Smooth muscle cell (in vitro differentiated cells): Measurements from ENCODE around the gene TIMMDC1. TPM values are rescaled to one million over a fixed set of nuclear protein-coding genes. Genes with fewer than 3 reads are reported as not detected.

ENCODE experiments used
- DNase-seq: peaks from one replicate; lab custom pipeline; 2025; ENCODE audit not compliant: unreplicated experiment; lab: John Stamatoyannopoulos, UW
- H2AFZ ChIP-seq: fragments of 200-600 bp; sonication (generic); 2 replicates; pipeline ENCODE4 v1.6.0; 2016; ENCODE audit warnings: antibody characterized with exemption, low read depth, mild to moderate bottlenecking
- H3F3A ChIP-seq: fragments of 200-600 bp; sonication (generic); 2 replicates; pipeline ENCODE4 v1.6.0; 2017; ENCODE audit warnings: antibody characterized with exemption, low read depth
- H3K27ac ChIP-seq: fragments of 200-600 bp; sonication (generic); 2 replicates; pipeline ENCODE4 v1.5.1; 2016; ENCODE audit warnings: low read depth, mild to moderate bottlenecking
- H3K27me3 ChIP-seq: fragments of 200-600 bp; sonication (generic); 2 replicates; pipeline ENCODE4 v1.6.1; 2016; ENCODE audit warnings: low read depth, mild to moderate bottlenecking
- H3K36me3 ChIP-seq: fragments of 200-600 bp; sonication (generic); 2 replicates; pipeline ENCODE4 v1.5.1; 2016; ENCODE audit warnings: low read depth
- H3K4me1 ChIP-seq: fragments of 200-600 bp; sonication (generic); 2 replicates; pipeline ENCODE4 v1.5.1; 2016; ENCODE audit warnings: low read depth
- H3K4me2 ChIP-seq: fragments of 200-600 bp; sonication (generic); 2 replicates; pipeline ENCODE4 v1.6.0; 2016; ENCODE audit warnings: mild to moderate bottlenecking
- H3K4me3 ChIP-seq: fragments of 200-600 bp; sonication (generic); 2 replicates; pipeline ENCODE4 v1.5.1; 2016; ENCODE audit warnings: mild to moderate bottlenecking
- H3K79me2 ChIP-seq: fragments of 200-600 bp; sonication (generic); 2 replicates; pipeline ENCODE4 v1.6.0; 2016; ENCODE audit warnings: low read depth, mild to moderate bottlenecking
- H3K9ac ChIP-seq: fragments of 200-600 bp; sonication (generic); 2 replicates; pipeline ENCODE4 v1.6.0; 2016; ENCODE audit warnings: low read depth
- H3K9me3 ChIP-seq: fragments of 200-600 bp; sonication (generic); replicated peaks from 2 replicates; pipeline ENCODE4 v1.5.1; 2016; ENCODE audit warnings: low read depth
- H4K20me1 ChIP-seq: fragments of 200-600 bp; sonication (generic); 2 replicates; pipeline ENCODE4 v1.6.0; 2016; ENCODE audit warnings: low read depth
- CTCF ChIP-seq: fragments of 200-600 bp; sonication (generic); IDR thresholded peaks from 2 replicates; pipeline ENCODE4 v1.5.1; 2017; ENCODE audit warnings: borderline replicate concordance, mild to moderate bottlenecking, antibody characterized with exemption; ENCODE audit not compliant: insufficient read depth, poor library complexity, severe bottlenecking
- WGBS: methylation state at CpG from one replicate; pipeline ENCODE4 v1.1.7; 2016; ENCODE audit warnings: low lambda C conversion rate; 5-methylcytosine and 5-hydroxymethylcytosine counted together
- polyA plus RNA-seq: library from polyadenylated mRNA; unstranded; fragments of >200 nt; fragmentation: Nextera tagmentation; extraction: Ambion mirVana; gene quantifications from 2 replicates; pipeline ENCODE4 v1.2.1, GENCODE V29; 2016
- total RNA-seq: library from RNA; depleted of rRNA; stranded (reverse); fragments of >200 nt; gene quantifications from 2 replicates; pipeline ENCODE4 v1.2.3, GENCODE V29; 2014

The TIMMDC1 gene
- total and polyA plus RNA-seq, 2 experiments from 2014 or later, result 83.8 to 156 TPM

- Histone ChIP-seq H3K9ac (no peak overlapping the region), H3K4me2 (no peak overlapping the region), H3K27me3 (no peaks in the 10 kb centered on the region), H3K4me1 (peaks cover 11% of the 10 kb centered on the region), H3K79me2 (peaks cover 6% of the 10 kb centered on the region), H2AFZ (no peak overlapping the region), H3K27ac (no peak overlapping the region), H3K36me3 (no peaks in the 10 kb centered on the region), H3F3A (peaks cover 4% of the 10 kb centered on the region), H3K4me3 (no peak overlapping the region), H3K9me3 (no peaks in the 10 kb centered on the region), H4K20me1 (no peaks in the 10 kb centered on the region)
- no peak for DNase-seq
- WGBS, result 86% methylated on average over 2 of the region's 2 CpGs
- TF ChIP-seq CTCF, result no peak
Measured at GRCh38 chr3:119494597-119494996, 3.8 kb upstream of the TIMMDC1 start.

DNA sequence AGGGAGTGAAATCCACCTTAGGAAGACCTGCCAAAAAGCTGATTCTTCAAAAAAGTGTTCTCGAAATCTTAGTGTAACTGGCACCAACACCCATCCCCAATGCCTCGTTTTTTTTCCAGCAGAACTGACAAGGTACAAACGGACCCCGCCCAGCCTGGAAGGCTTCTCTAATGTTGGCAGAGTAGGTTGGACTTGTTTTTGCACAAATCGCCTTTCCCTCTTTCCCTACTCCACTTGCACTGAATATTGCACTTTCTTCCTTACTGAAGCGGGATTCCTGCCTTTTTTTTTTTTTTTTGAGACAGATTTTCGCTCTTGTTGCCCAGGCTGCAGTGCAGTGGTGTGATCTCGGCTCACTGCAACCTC is 544 bp upstream of the TIMMDC1 start:
- Histone ChIP-seq H3K27me3 (no peaks in the 10 kb centered on the region), H3K4me1 (peaks cover 22% of the 10 kb centered on the region), H3K4me2 (peak overlapping the region; percentile 90), H3K4me3 (peak overlapping the region; percentile 87), H3K9me3 (no peaks in the 10 kb centered on the region), H3F3A (no peaks in the 10 kb centered on the region), H4K20me1 (peaks cover 4% of the 10 kb centered on the region), H3K36me3 (no peaks in the 10 kb centered on the region), H2AFZ (peak overlapping the region; percentile 74), H3K79me2 (peaks cover 25% of the 10 kb centered on the region), H3K27ac (peak overlapping the region; percentile 80), H3K9ac (peak overlapping the region; percentile 85)
- 4% methylated on average over 8 of the region's 8 CpGs for WGBS
- no peak for TF ChIP-seq CTCF
- DNase-seq, result no peak

- peak overlapping the region; percentile 90 for H3K4me2 ChIP-seq
- H3K4me3 ChIP-seq, result peak overlapping the region; percentile 87
- peak overlapping the region; percentile 85 for H3K9ac ChIP-seq
- H4K20me1 ChIP-seq, result peaks cover 7% of the 10 kb centered on the region
- H3K27me3 ChIP-seq, result no peaks in the 10 kb centered on the region
- H3K79me2 ChIP-seq, result peaks cover 25% of the 10 kb centered on the region
- H2AFZ ChIP-seq, result no peak overlapping the region
- H3K36me3 ChIP-seq, result no peaks in the 10 kb centered on the region
- peak overlapping the region; percentile 10 for H3K27ac ChIP-seq
- no peak for DNase-seq
- TF ChIP-seq CTCF, result no peak
- H3F3A ChIP-seq, result no peaks in the 10 kb centered on the region
- WGBS, result 88% methylated on average over 4 of the region's 4 CpGs
- no peaks in the 10 kb centered on the region for H3K9me3 ChIP-seq
- peaks cover 22% of the 10 kb centered on the region for H3K4me1 ChIP-seq
Measured at GRCh38 chr3:119500265-119500664, 1.9 kb downstream of the TIMMDC1 start.

GRCh38 chr3:119500901-119501300 is 2.6 kb downstream of the TIMMDC1 start:
- H3K9ac ChIP-seq, result no peak overlapping the region
- no peaks in the 10 kb centered on the region for H3K9me3 ChIP-seq
- no peaks in the 10 kb centered on the region for H3F3A ChIP-seq
- 81% methylated on average over 2 of the region's 2 CpGs for WGBS
- H3K4me2 ChIP-seq, result peak overlapping the region; percentile 90
- H4K20me1 ChIP-seq, result peaks cover 7% of the 10 kb centered on the region
- peaks cover 22% of the 10 kb centered on the region for H3K4me1 ChIP-seq
- peaks cover 25% of the 10 kb centered on the region for H3K79me2 ChIP-seq
- no peak overlapping the region for H2AFZ ChIP-seq
- H3K27ac ChIP-seq, result no peak overlapping the region
- no peak overlapping the region for H3K4me3 ChIP-seq
- no peaks in the 10 kb centered on the region for H3K36me3 ChIP-seq
- H3K27me3 ChIP-seq, result no peaks in the 10 kb centered on the region
- no peak for TF ChIP-seq CTCF
- no peak for DNase-seq
